H9 (cell line): ENCODE measurements around the gene COPS9. TPM values are rescaled to one million over a fixed set of nuclear protein-coding genes. Genes with fewer than 3 reads are reported as not detected.

Experiments
- DNase-seq: peaks from one replicate; pipeline ENCODE4 v3.0.0-alpha.2; 2017
- H2AFZ ChIP-seq: one replicate; pipeline ENCODE4 v1.6.1; 2013; ENCODE audit warnings: mild to moderate bottlenecking, low read length, control low read depth, moderate library complexity
- H2AK5ac ChIP-seq: 2 replicates; pipeline ENCODE4 v1.6.1; 2013; ENCODE audit warnings: low read length, control low read depth, mixed read lengths; ENCODE audit not compliant: insufficient read length
- H2BK120ac ChIP-seq: one replicate; pipeline ENCODE4 v1.6.1; 2013; ENCODE audit warnings: low read depth, mild to moderate bottlenecking, low read length, control low read depth, inconsistent platforms; ENCODE audit not compliant: poor library complexity, severe bottlenecking
- H2BK12ac ChIP-seq: 2 replicates; pipeline ENCODE4 v1.6.1; 2013; ENCODE audit warnings: low read length, control low read depth, mixed read lengths, low read depth; ENCODE audit not compliant: insufficient read length
- H2BK15ac ChIP-seq: 2 replicates; pipeline ENCODE4 v1.6.1; 2013; ENCODE audit warnings: low read depth, low read length, control low read depth
- H2BK20ac ChIP-seq: one replicate; pipeline ENCODE4 v1.6.1; 2013; ENCODE audit warnings: low read depth, mild to moderate bottlenecking, low read length, control low read depth, inconsistent platforms; ENCODE audit not compliant: poor library complexity, severe bottlenecking
- H2BK5ac ChIP-seq: 2 replicates; pipeline ENCODE4 v1.6.1; 2013; ENCODE audit warnings: low read length, control low read depth, mixed read lengths; ENCODE audit not compliant: insufficient read length
- H3K14ac ChIP-seq: 2 replicates; pipeline ENCODE4 v1.6.1; 2013; ENCODE audit warnings: low read length, control low read depth; ENCODE audit not compliant: insufficient read depth
- H3K18ac ChIP-seq: 2 replicates; pipeline ENCODE4 v1.6.1; 2013; ENCODE audit warnings: low read depth, mild to moderate bottlenecking, mixed read lengths, low read length, control low read depth; ENCODE audit not compliant: insufficient read length
- H3K23ac ChIP-seq: 2 replicates; pipeline ENCODE4 v1.6.1; 2013; ENCODE audit warnings: low read length, control low read depth, mixed read lengths, low read depth; ENCODE audit not compliant: insufficient read length
- H3K23me2 ChIP-seq: 2 replicates; pipeline ENCODE4 v1.6.1; 2013; ENCODE audit warnings: low read depth, mild to moderate bottlenecking, mixed read lengths, low read length, control low read depth; ENCODE audit not compliant: insufficient read length, poor library complexity, severe bottlenecking
- H3K27ac ChIP-seq: 2 replicates; pipeline ENCODE4 v1.5.1; 2013; ENCODE audit warnings: low read length, control low read depth, mixed read lengths, low read depth; ENCODE audit not compliant: insufficient read length
- H3K27me3 ChIP-seq: 2 replicates; pipeline ENCODE4 v1.6.1; 2013; ENCODE audit warnings: low read length, control low read depth, inconsistent platforms; ENCODE audit not compliant: insufficient read depth
- H3K4ac ChIP-seq: 2 replicates; pipeline ENCODE4 v1.6.1; 2013; ENCODE audit warnings: low read depth, mild to moderate bottlenecking, control low read depth, inconsistent platforms, low read length, moderate library complexity
- H3K4me1 ChIP-seq: 2 replicates; pipeline ENCODE4 v1.6.1; 2013; ENCODE audit warnings: low read length, control low read depth, inconsistent platforms; ENCODE audit not compliant: insufficient read depth
- H3K4me2 ChIP-seq: 2 replicates; pipeline ENCODE4 v1.6.1; 2013; ENCODE audit warnings: low read length, control low read depth, mixed read lengths; ENCODE audit not compliant: insufficient read length, insufficient read depth
- H3K56ac ChIP-seq: 2 replicates; pipeline ENCODE4 v1.6.1; 2013; ENCODE audit warnings: low read depth, mild to moderate bottlenecking, mixed read lengths, low read length, control low read depth; ENCODE audit not compliant: insufficient read length
- H3K79me1 ChIP-seq: 2 replicates; pipeline ENCODE4 v1.6.1; 2013; ENCODE audit warnings: low read depth, mild to moderate bottlenecking, moderate library complexity, low read length, control low read depth, inconsistent platforms; ENCODE audit not compliant: insufficient read depth, poor library complexity, severe bottlenecking
- H3K79me2 ChIP-seq: 2 replicates; pipeline ENCODE4 v1.6.1; 2013; ENCODE audit warnings: low read length, control low read depth, inconsistent platforms; ENCODE audit not compliant: insufficient read depth
- H3K9ac ChIP-seq: 2 replicates; pipeline ENCODE4 v1.6.1; 2013; ENCODE audit warnings: low read length, control low read depth, mixed read lengths; ENCODE audit not compliant: insufficient read length; ENCODE audit errors: extremely low read depth
- H3K9me3 ChIP-seq: one replicate; pipeline ENCODE4 v1.6.1; 2013; ENCODE audit warnings: low read depth, low read length, inconsistent platforms; ENCODE audit not compliant: control insufficient read depth
- H3T11ph ChIP-seq: one replicate; pipeline ENCODE4 v1.6.1; 2013; ENCODE audit warnings: mild to moderate bottlenecking, low read length, control low read depth, inconsistent platforms
- H4K20me1 ChIP-seq: one replicate; pipeline ENCODE4 v1.6.1; 2013; ENCODE audit not compliant: control insufficient read depth, insufficient read length, insufficient read depth
- H4K5ac ChIP-seq: 2 replicates; pipeline ENCODE4 v1.6.1; 2013; ENCODE audit warnings: low read depth, mild to moderate bottlenecking, mixed read lengths, low read length, control low read depth; ENCODE audit not compliant: insufficient read length
- H4K8ac ChIP-seq: replicated peaks from 2 replicates; pipeline ENCODE4 v1.6.1; 2013; ENCODE audit warnings: low read length, control low read depth, mixed read lengths, low read depth; ENCODE audit not compliant: insufficient read length
- H4K91ac ChIP-seq: 2 replicates; pipeline ENCODE4 v1.6.1; 2013; ENCODE audit warnings: low read depth, mild to moderate bottlenecking, moderate library complexity, mixed read lengths, low read length, control low read depth; ENCODE audit not compliant: insufficient read length
- H3K27ac Mint-ChIP-seq, 3 experiments: 2 replicates in 2 of 3; 3 replicates in 1 of 3; pipeline ENCODE4 v1.8.0; 2020 to 2021; ENCODE audit warnings: mixed read lengths in 3 of 3, mild to moderate bottlenecking in 1 of 3, moderate library complexity in 1 of 3
- H3K27me3 Mint-ChIP-seq: 2 replicates; pipeline ENCODE4 v1.8.0; 2021; ENCODE audit warnings: low read depth, mild to moderate bottlenecking, moderate library complexity, mixed read lengths
- H3K36me3 Mint-ChIP-seq, 3 experiments: 2 replicates in 2 of 3; 3 replicates in 1 of 3; pipeline ENCODE4 v1.8.0; 2020 to 2021; ENCODE audit warnings: low read depth in 3 of 3, mixed read lengths in 3 of 3; ENCODE audit not compliant: insufficient read depth in 1 of 3
- H3K4me1 Mint-ChIP-seq, 2 experiments: 2 replicates each; pipeline ENCODE4 v1.8.0; 2020; ENCODE audit warnings: mixed read lengths in 2 of 2
- H3K4me3 Mint-ChIP-seq, 2 experiments: 2 replicates in 1 of 2; 3 replicates in 1 of 2; pipeline ENCODE4 v1.8.0; 2020 to 2021; ENCODE audit warnings: mild to moderate bottlenecking in 2 of 2, mixed read lengths in 2 of 2, moderate library complexity in 1 of 2
- H3K9me3 Mint-ChIP-seq, 2 experiments: 2 replicates in 1 of 2; 3 replicates in 1 of 2; pipeline ENCODE4 v1.8.0; 2020; ENCODE audit warnings: mild to moderate bottlenecking in 2 of 2, mixed read lengths in 2 of 2, moderate library complexity in 1 of 2
- WGBS: extraction: QIAGEN DNeasy Blood & Tissue Kit; methylation state at CpG from one replicate; pipeline ENCODE4 v1.1.7; 2013; ENCODE audit warnings: missing lambda C conversion rate, low lambda C conversion rate, mixed read lengths; ENCODE audit not compliant: insufficient read length; ENCODE audit errors: extremely low coverage; 5-methylcytosine and 5-hydroxymethylcytosine counted together
- total RNA-seq: library from RNA; stranded (reverse); gene quantifications from 2 replicates; pipeline ENCODE4 v1.2.1, GENCODE V29; 2021
- TF ChIP-seq, protein P1 (sequence below): fragments of 200-600 bp; sonication (generic); conservative IDR thresholded peaks from 3 replicates; pipeline ENCODE4 v1.8.0; 2021; ENCODE audit warnings: antibody characterized with exemption, mild to moderate bottlenecking

The COPS9 gene
- total RNA-seq, 1 experiment from 2014 or later: 142 TPM

GRCh38 chr2:240162531-240162930 is 26.4 kb upstream of the COPS9 start:
- no peak overlapping the region for H4K8ac ChIP-seq
- no peak overlapping the region for H3K4ac ChIP-seq
- H2BK120ac ChIP-seq: no peak overlapping the region
- no peak overlapping the region for H2BK20ac ChIP-seq
- no peak overlapping the region for H3K23ac ChIP-seq
- H3K79me1 ChIP-seq: no peaks in the 10 kb centered on the region
- Mint-ChIP-seq H3K4me1 (peaks cover 0 to 3% of the 10 kb centered on the region in 2 experiments; a peak in 1 of 4 replicates), H3K9me3 (peaks cover 0 to 11% of the 10 kb centered on the region in 2 experiments; a peak in 3 of 5 replicates), H3K27ac (no peak overlapping the region; a peak in 1 of 7 replicates), H3K36me3 (no peaks in the 10 kb centered on the region), H3K27me3 (peaks cover 19% of the 10 kb centered on the region), H3K4me3 (no peak overlapping the region)
- no peaks in the 10 kb centered on the region for H3K4me1 ChIP-seq
- no peaks in the 10 kb centered on the region for H3K9me3 ChIP-seq
- H3K56ac ChIP-seq: no peak overlapping the region
- no peaks in the 10 kb centered on the region for H4K20me1 ChIP-seq
- no peak overlapping the region for H4K5ac ChIP-seq
- no peak overlapping the region for H2BK5ac ChIP-seq
- no peaks in the 10 kb centered on the region for H3K23me2 ChIP-seq
- TF ChIP-seq, protein P1, sequence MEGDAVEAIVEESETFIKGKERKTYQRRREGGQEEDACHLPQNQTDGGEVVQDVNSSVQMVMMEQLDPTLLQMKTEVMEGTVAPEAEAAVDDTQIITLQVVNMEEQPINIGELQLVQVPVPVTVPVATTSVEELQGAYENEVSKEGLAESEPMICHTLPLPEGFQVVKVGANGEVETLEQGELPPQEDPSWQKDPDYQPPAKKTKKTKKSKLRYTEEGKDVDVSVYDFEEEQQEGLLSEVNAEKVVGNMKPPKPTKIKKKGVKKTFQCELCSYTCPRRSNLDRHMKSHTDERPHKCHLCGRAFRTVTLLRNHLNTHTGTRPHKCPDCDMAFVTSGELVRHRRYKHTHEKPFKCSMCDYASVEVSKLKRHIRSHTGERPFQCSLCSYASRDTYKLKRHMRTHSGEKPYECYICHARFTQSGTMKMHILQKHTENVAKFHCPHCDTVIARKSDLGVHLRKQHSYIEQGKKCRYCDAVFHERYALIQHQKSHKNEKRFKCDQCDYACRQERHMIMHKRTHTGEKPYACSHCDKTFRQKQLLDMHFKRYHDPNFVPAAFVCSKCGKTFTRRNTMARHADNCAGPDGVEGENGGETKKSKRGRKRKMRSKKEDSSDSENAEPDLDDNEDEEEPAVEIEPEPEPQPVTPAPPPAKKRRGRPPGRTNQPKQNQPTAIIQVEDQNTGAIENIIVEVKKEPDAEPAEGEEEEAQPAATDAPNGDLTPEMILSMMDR: no peak
- H3K79me2 ChIP-seq: no peaks in the 10 kb centered on the region
- H3K4me2 ChIP-seq: no peak overlapping the region
- no peak overlapping the region for H3K9ac ChIP-seq
- no peak overlapping the region for H2AK5ac ChIP-seq
- H4K91ac ChIP-seq: no peak overlapping the region
- H3K18ac ChIP-seq: no peak overlapping the region
- H3T11ph ChIP-seq: no peak overlapping the region
- no peaks in the 10 kb centered on the region for H3K27me3 ChIP-seq
- H2BK12ac ChIP-seq: no peak overlapping the region
- H3K27ac ChIP-seq: no peak overlapping the region
- no peak overlapping the region for H2BK15ac ChIP-seq
- WGBS: no CpG with 5 or more reads among the region's 6 CpGs
- H3K14ac ChIP-seq: no peak overlapping the region; the same call in 1 of the 2 replicates
- no peak for DNase-seq
- H2AFZ ChIP-seq: no peak overlapping the region
